ENCODE data around the gene SRGAP2C. TPM values are rescaled to one million over a fixed set of nuclear protein-coding genes. Genes with fewer than 3 reads are reported as not detected.
"Not testable (repeated sequence)": the region's sequence is repeated elsewhere in the genome, so short reads cannot be mapped to it uniquely, and the experiment has no call there.

The SRGAP2C gene
- polyA plus RNA-seq, 1 donor (not counting 4 experiments of a cell fraction or from before 2014, with no cell fraction given), result 4.5 TPM

DNA sequence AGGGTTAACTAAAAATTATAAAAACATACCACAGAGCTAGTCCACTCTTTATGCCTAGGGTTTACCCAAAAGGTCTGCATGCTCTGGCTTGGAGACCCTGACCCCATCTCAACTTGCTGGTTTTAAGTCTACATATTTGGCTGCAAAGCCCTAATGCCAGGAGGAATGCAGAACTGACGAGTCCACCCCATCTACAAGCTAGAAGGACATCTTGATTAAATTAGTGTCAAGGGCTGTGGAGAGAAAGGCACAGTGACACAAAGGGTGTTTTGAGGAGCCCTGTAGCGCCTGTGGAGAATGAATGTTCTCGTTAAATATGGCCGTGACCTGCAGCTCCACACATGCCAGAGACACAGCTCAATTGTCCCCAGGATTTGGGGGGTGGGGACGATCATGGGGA lies 162.7 kb downstream of the SRGAP2C start:
- FAIRE-seq; dilution Hi-C loops (cut with MboI; ENCODE audit: extremely low pct_ligation_motif_present, low sequenced_read_pairs); H3K4me1 ChIP-seq (ENCODE audit: control insufficient read depth, extremely low read depth, insufficient read depth, low read length); H3K79me2 ChIP-seq (ENCODE audit: control insufficient read depth, insufficient read depth, low read length); H3K9me3 ChIP-seq (ENCODE audit: control insufficient read depth, low read depth, low read length); H3K4me3 ChIP-seq (ENCODE audit: control insufficient read depth in 2 of 3, extremely low read depth in 1 of 3, insufficient read depth in 2 of 3, low read depth in 1 of 3, low read length in 3 of 3); DNase-seq (ENCODE audit: low read depth, low spot score); H3K27me3 ChIP-seq (ENCODE audit: control insufficient read depth, extremely low read depth, insufficient read depth, low read length); H3K27ac ChIP-seq (ENCODE audit: control insufficient read depth, insufficient read depth, low read length); H3K4me2 ChIP-seq (ENCODE audit: control insufficient read depth, extremely low read depth, insufficient read depth, low read depth, low read length); H3K9me1 ChIP-seq (ENCODE audit: control insufficient read depth, extremely low read depth, insufficient read depth, low read length); H4K20me1 ChIP-seq (ENCODE audit: control insufficient read depth, extremely low read depth, insufficient read depth, low read length); H3K36me3 ChIP-seq (ENCODE audit: control insufficient read depth in 2 of 2, extremely low read depth in 1 of 2, insufficient read depth in 2 of 2, low read length in 2 of 2); H3K9ac ChIP-seq (ENCODE audit: control insufficient read depth, extremely low read depth, insufficient read depth, low read length); H2AFZ ChIP-seq (ENCODE audit: control insufficient read depth, low read length): not testable (repeated sequence)

GRCh38 chr1:121348115-121348514 lies 163.3 kb downstream of the SRGAP2C start:
- DNase-seq (ENCODE audit: low read depth, low spot score); H3K4me1 ChIP-seq (ENCODE audit: control insufficient read depth, extremely low read depth, insufficient read depth, low read length); dilution Hi-C loops (cut with MboI; ENCODE audit: extremely low pct_ligation_motif_present, low sequenced_read_pairs); FAIRE-seq; H3K27me3 ChIP-seq (ENCODE audit: control insufficient read depth, extremely low read depth, insufficient read depth, low read length); H4K20me1 ChIP-seq (ENCODE audit: control insufficient read depth, extremely low read depth, insufficient read depth, low read length); H2AFZ ChIP-seq (ENCODE audit: control insufficient read depth, low read length); H3K9me3 ChIP-seq (ENCODE audit: control insufficient read depth, low read depth, low read length); H3K79me2 ChIP-seq (ENCODE audit: control insufficient read depth, insufficient read depth, low read length); H3K4me2 ChIP-seq (ENCODE audit: control insufficient read depth, extremely low read depth, insufficient read depth, low read depth, low read length); H3K27ac ChIP-seq (ENCODE audit: control insufficient read depth, insufficient read depth, low read length); H3K9me1 ChIP-seq (ENCODE audit: control insufficient read depth, extremely low read depth, insufficient read depth, low read length); H3K4me3 ChIP-seq (ENCODE audit: control insufficient read depth in 2 of 3, extremely low read depth in 1 of 3, insufficient read depth in 2 of 3, low read depth in 1 of 3, low read length in 3 of 3); H3K36me3 ChIP-seq (ENCODE audit: control insufficient read depth in 2 of 2, extremely low read depth in 1 of 2, insufficient read depth in 2 of 2, low read length in 2 of 2); H3K9ac ChIP-seq (ENCODE audit: control insufficient read depth, extremely low read depth, insufficient read depth, low read length): not testable (repeated sequence)

DNA sequence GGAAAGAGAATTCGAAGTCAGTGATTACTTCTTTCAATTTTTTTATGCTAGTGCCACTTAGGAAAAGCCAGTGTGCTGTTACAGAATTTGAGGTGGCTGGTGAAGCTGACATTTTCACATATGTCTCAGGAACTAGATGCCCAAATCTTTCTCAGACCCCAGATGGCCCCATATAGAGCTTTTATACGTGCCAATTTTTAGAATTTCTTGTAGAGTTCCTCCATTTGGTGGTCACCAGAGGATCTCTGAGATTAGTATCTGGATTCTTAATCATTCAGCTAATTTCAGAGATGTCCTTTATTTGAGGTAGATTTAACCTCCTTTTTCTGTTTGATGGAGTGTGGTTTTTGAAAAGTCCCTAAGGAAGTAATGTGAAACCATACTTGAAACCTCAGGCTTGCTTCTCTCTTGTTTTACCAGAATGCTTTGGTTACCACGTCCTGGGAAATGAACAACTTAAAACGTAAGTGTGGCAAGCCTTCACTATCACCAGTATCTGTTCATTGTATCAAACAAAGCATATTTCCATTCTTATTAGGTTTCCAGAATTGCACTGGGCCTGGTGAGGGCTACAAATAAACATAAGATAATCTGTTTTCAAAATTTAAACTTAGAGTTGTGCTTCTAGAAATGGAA lies 164.7 kb downstream of the SRGAP2C start:
- FAIRE-seq; H4K20me1 ChIP-seq (ENCODE audit: control insufficient read depth, extremely low read depth, insufficient read depth, low read length); H3K4me2 ChIP-seq (ENCODE audit: control insufficient read depth, extremely low read depth, insufficient read depth, low read depth, low read length); H2AFZ ChIP-seq (ENCODE audit: control insufficient read depth, low read length); H3K4me3 ChIP-seq (ENCODE audit: control insufficient read depth in 2 of 3, extremely low read depth in 1 of 3, insufficient read depth in 2 of 3, low read depth in 1 of 3, low read length in 3 of 3); H3K9me3 ChIP-seq (ENCODE audit: control insufficient read depth, low read depth, low read length); H3K79me2 ChIP-seq (ENCODE audit: control insufficient read depth, insufficient read depth, low read length); H3K36me3 ChIP-seq (ENCODE audit: control insufficient read depth in 2 of 2, extremely low read depth in 1 of 2, insufficient read depth in 2 of 2, low read length in 2 of 2); H3K4me1 ChIP-seq (ENCODE audit: control insufficient read depth, extremely low read depth, insufficient read depth, low read length); H3K27me3 ChIP-seq (ENCODE audit: control insufficient read depth, extremely low read depth, insufficient read depth, low read length); dilution Hi-C loops (cut with MboI; ENCODE audit: extremely low pct_ligation_motif_present, low sequenced_read_pairs); H3K27ac ChIP-seq (ENCODE audit: control insufficient read depth, insufficient read depth, low read length); H3K9me1 ChIP-seq (ENCODE audit: control insufficient read depth, extremely low read depth, insufficient read depth, low read length); H3K9ac ChIP-seq (ENCODE audit: control insufficient read depth, extremely low read depth, insufficient read depth, low read length); DNase-seq (ENCODE audit: low read depth, low spot score): not testable (repeated sequence)

DNA sequence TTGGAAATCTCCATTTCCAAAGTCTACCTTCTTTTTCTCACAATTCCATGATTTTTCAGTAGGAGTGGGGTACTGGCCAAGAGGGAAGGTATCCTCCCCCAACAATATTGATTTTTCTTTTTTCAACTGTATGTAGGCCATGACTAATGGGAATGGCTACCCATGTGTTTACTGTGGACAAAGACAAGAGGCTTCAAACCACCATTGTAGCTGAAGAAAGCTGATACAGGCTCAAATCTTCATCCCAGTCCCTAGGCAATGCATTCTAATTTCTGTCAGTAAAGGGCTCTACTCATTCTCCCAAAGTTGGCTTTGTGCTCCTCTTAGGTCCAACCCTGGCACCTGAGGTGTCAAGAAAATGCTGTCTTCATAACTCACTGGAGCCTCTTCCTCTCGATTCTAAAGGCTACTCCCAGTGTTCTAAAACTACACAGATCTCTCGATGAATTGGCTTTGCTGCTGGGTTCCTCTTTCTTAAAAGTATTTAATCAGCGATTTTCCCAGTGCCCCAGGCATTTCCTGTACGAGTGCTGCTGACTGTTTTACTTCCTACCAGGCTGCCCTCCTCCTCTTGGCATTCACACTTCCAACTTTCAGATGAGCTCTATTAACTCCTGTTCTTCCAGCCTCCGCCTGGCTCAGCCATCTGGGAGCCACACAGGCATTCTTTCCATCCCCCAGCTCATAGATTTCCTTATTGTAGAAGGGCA lies 171.1 kb downstream of the SRGAP2C start:
- H3K4me2 ChIP-seq (ENCODE audit: control insufficient read depth, extremely low read depth, insufficient read depth, low read depth, low read length); H3K36me3 ChIP-seq (ENCODE audit: control insufficient read depth in 2 of 2, extremely low read depth in 1 of 2, insufficient read depth in 2 of 2, low read length in 2 of 2); DNase-seq (ENCODE audit: low read depth, low spot score); H4K20me1 ChIP-seq (ENCODE audit: control insufficient read depth, extremely low read depth, insufficient read depth, low read length); H3K27me3 ChIP-seq (ENCODE audit: control insufficient read depth, extremely low read depth, insufficient read depth, low read length); dilution Hi-C loops (cut with MboI; ENCODE audit: extremely low pct_ligation_motif_present, low sequenced_read_pairs); H3K4me1 ChIP-seq (ENCODE audit: control insufficient read depth, extremely low read depth, insufficient read depth, low read length); H3K79me2 ChIP-seq (ENCODE audit: control insufficient read depth, insufficient read depth, low read length); H3K27ac ChIP-seq (ENCODE audit: control insufficient read depth, insufficient read depth, low read length); FAIRE-seq; H3K9me3 ChIP-seq (ENCODE audit: control insufficient read depth, low read depth, low read length); H3K9ac ChIP-seq (ENCODE audit: control insufficient read depth, extremely low read depth, insufficient read depth, low read length); H2AFZ ChIP-seq (ENCODE audit: control insufficient read depth, low read length); H3K9me1 ChIP-seq (ENCODE audit: control insufficient read depth, extremely low read depth, insufficient read depth, low read length); H3K4me3 ChIP-seq (ENCODE audit: control insufficient read depth in 2 of 3, extremely low read depth in 1 of 3, insufficient read depth in 2 of 3, low read depth in 1 of 3, low read length in 3 of 3): not testable (repeated sequence)

- FAIRE-seq; H3K4me1 ChIP-seq (ENCODE audit: control insufficient read depth, extremely low read depth, insufficient read depth, low read length); H3K27me3 ChIP-seq (ENCODE audit: control insufficient read depth, extremely low read depth, insufficient read depth, low read length); H3K36me3 ChIP-seq (ENCODE audit: control insufficient read depth in 2 of 2, extremely low read depth in 1 of 2, insufficient read depth in 2 of 2, low read length in 2 of 2); H4K20me1 ChIP-seq (ENCODE audit: control insufficient read depth, extremely low read depth, insufficient read depth, low read length); H3K9me1 ChIP-seq (ENCODE audit: control insufficient read depth, extremely low read depth, insufficient read depth, low read length); dilution Hi-C loops (cut with MboI; ENCODE audit: extremely low pct_ligation_motif_present, low sequenced_read_pairs); H3K79me2 ChIP-seq (ENCODE audit: control insufficient read depth, insufficient read depth, low read length); H3K27ac ChIP-seq (ENCODE audit: control insufficient read depth, insufficient read depth, low read length); H2AFZ ChIP-seq (ENCODE audit: control insufficient read depth, low read length); DNase-seq (ENCODE audit: low read depth, low spot score); H3K4me3 ChIP-seq (ENCODE audit: control insufficient read depth in 2 of 3, extremely low read depth in 1 of 3, insufficient read depth in 2 of 3, low read depth in 1 of 3, low read length in 3 of 3); H3K9ac ChIP-seq (ENCODE audit: control insufficient read depth, extremely low read depth, insufficient read depth, low read length); H3K4me2 ChIP-seq (ENCODE audit: control insufficient read depth, extremely low read depth, insufficient read depth, low read depth, low read length); H3K9me3 ChIP-seq (ENCODE audit: control insufficient read depth, low read depth, low read length): not testable (repeated sequence)
These were observed 172.0 kb downstream of the SRGAP2C start for GRCh38 chr1:121356819-121357218.
